Endothelial cell (in vitro differentiated cells): Measurements from ENCODE around the gene FES. TPM values are rescaled to one million over a fixed set of nuclear protein-coding genes. Genes with fewer than 3 reads are reported as not detected.
"Not testable (repeated sequence)": the region's sequence is repeated elsewhere in the genome, so short reads cannot be mapped to it uniquely, and the experiment has no call there.

Experiments used
- DNase-seq: peaks from one replicate; pipeline ENCODE4 v3.0.0; 2021; ENCODE audit warnings: low spot score
- H3K27ac Mint-ChIP-seq: one replicate; pipeline ENCODE4 v1.8.0; 2021; ENCODE audit warnings: mixed read lengths, inconsistent platforms; ENCODE audit not compliant: unreplicated experiment
- H3K27me3 Mint-ChIP-seq: one replicate; pipeline ENCODE4 v1.8.0; 2021; ENCODE audit warnings: mild to moderate bottlenecking, moderate library complexity, mixed read lengths, inconsistent platforms; ENCODE audit not compliant: unreplicated experiment
- H3K36me3 Mint-ChIP-seq: one replicate; pipeline ENCODE4 v1.8.0; 2021; ENCODE audit warnings: mild to moderate bottlenecking, low read depth, mixed read lengths, inconsistent platforms; ENCODE audit not compliant: unreplicated experiment
- H3K4me1 Mint-ChIP-seq: one replicate; pipeline ENCODE4 v1.8.0; 2021; ENCODE audit warnings: mild to moderate bottlenecking, mixed read lengths, inconsistent platforms; ENCODE audit not compliant: unreplicated experiment
- H3K4me3 Mint-ChIP-seq: one replicate; pipeline ENCODE4 v1.8.0; 2021; ENCODE audit warnings: mild to moderate bottlenecking, mixed read lengths, inconsistent platforms; ENCODE audit not compliant: unreplicated experiment
- H3K9me3 Mint-ChIP-seq: one replicate; pipeline ENCODE4 v1.8.0; 2021; ENCODE audit warnings: mixed read lengths, inconsistent platforms; ENCODE audit not compliant: unreplicated experiment
- CTCF ChIP-seq: fragments of 200-600 bp; sonication (generic); IDR thresholded peaks from one replicate; pipeline ENCODE4 v1.5.0; 2021; ENCODE audit warnings: antibody characterized with exemption; ENCODE audit not compliant: unreplicated experiment
- total RNA-seq: library from RNA; stranded (reverse); fragmentation: NEBNext Ultra II Directional; extraction: Animal tissue kit (Norgen Biotek cat#: 25700); gene quantifications from one replicate; pipeline ENCODE4 v1.2.1, GENCODE V29; 2021; ENCODE audit not compliant: unreplicated experiment

The FES gene
- total RNA-seq, 1 donor from 2014 or later = 56.3 TPM

GRCh38 chr15:90845201-90845949 lies 38.9 kb upstream of the FES start:
- H3K27me3 Mint-ChIP-seq = peaks cover 2% of the 10 kb centered on the region

GRCh38 chr15:90849424-90849823 lies 34.9 kb upstream of the FES start:
- H3K36me3 Mint-ChIP-seq, H3K27me3 Mint-ChIP-seq, H3K27ac Mint-ChIP-seq, H3K9me3 Mint-ChIP-seq, H3K4me1 Mint-ChIP-seq, H3K4me3 Mint-ChIP-seq, DNase-seq: not testable (repeated sequence)

More at GRCh38 chr15:90845201-90845949, 38.9 kb upstream of the FES start:
- TF ChIP-seq CTCF = no peak
- Mint-ChIP-seq H3K9me3 (no peaks in the 10 kb centered on the region), H3K27ac (no peak overlapping the region), H3K36me3 (no peaks in the 10 kb centered on the region), H3K4me1 (no peaks in the 10 kb centered on the region), H3K4me3 (no peak overlapping the region)
- no peak for DNase-seq

- no peak overlapping the region for H3K4me3 Mint-ChIP-seq
- TF ChIP-seq CTCF = no peak
- no peak overlapping the region for H3K27ac Mint-ChIP-seq
- H3K4me1 Mint-ChIP-seq = no peaks in the 10 kb centered on the region
- H3K27me3 Mint-ChIP-seq = no peaks in the 10 kb centered on the region
- H3K9me3 Mint-ChIP-seq = no peaks in the 10 kb centered on the region
- no peak for DNase-seq
- H3K36me3 Mint-ChIP-seq = no peaks in the 10 kb centered on the region
These were observed 33.2 kb upstream of the FES start for GRCh38 chr15:90851114-90851513.

GRCh38 chr15:90851940-90852339 lies 32.4 kb upstream of the FES start:
- Mint-ChIP-seq H3K9me3 (no peaks in the 10 kb centered on the region), H3K27ac (no peak overlapping the region), H3K27me3 (no peaks in the 10 kb centered on the region), H3K4me1 (peaks cover 7% of the 10 kb centered on the region), H3K4me3 (no peak overlapping the region), H3K36me3 (no peaks in the 10 kb centered on the region)
- no peak for TF ChIP-seq CTCF
- no peak for DNase-seq

- Mint-ChIP-seq H3K9me3 (no peaks in the 10 kb centered on the region), H3K4me1 (peaks cover 20% of the 10 kb centered on the region), H3K4me3 (no peak overlapping the region), H3K27me3 (peaks cover 11% of the 10 kb centered on the region), H3K27ac (no peak overlapping the region), H3K36me3 (no peaks in the 10 kb centered on the region)
- TF ChIP-seq CTCF = no peak
- DNase-seq = no peak
These were observed 29.2 kb upstream of the FES start for GRCh38 chr15:90855139-90855538.
